ENCODE data around the gene BUD13. TPM values are rescaled to one million over a fixed set of nuclear protein-coding genes. Genes with fewer than 3 reads are reported as not detected.

Gene BUD13
- total RNA-seq, 6 experiments from 2014 or later: 9.1 to 14.3 (median 13.2) TPM

DNA sequence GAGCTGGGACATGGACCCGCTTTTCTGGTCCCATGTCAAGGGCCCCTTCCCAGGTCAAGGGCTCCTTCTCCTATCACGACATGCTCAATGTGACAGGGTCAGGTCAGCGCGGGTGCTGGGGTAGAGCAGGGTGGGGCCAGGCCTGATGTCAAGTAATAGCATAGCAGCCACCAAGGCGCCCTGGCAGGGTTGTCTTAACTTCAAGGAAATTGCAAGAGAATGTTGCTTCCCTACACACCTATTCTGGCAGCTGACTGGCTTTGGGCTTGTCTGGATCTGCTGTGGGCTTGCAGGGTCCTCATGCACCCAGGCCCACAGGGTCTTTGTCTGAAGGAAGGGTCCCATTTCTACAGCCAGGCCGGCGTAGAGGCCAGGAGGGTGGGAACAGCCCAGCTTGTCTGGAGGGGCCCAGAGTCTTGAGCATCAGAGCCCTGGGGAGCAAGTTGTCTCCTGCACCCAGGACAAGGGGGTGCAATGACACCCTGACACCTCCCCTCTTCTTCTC is 71.4 kb downstream of the BUD13 start:
- Mint-ChIP-seq H3K27ac (no peak overlapping the region), H3K4me1 (ENCODE audit: low read depth) (peaks cover 4% of the 10 kb centered on the region), H3K27me3 (ENCODE audit: insufficient read depth) (peaks cover 43% of the 10 kb centered on the region), H3K36me3 (ENCODE audit: low read depth) (no peaks in the 10 kb centered on the region), H3K4me3 (no peak overlapping the region), H3K9me3 (no peaks in the 10 kb centered on the region)
- TF ChIP-seq, protein P1, sequence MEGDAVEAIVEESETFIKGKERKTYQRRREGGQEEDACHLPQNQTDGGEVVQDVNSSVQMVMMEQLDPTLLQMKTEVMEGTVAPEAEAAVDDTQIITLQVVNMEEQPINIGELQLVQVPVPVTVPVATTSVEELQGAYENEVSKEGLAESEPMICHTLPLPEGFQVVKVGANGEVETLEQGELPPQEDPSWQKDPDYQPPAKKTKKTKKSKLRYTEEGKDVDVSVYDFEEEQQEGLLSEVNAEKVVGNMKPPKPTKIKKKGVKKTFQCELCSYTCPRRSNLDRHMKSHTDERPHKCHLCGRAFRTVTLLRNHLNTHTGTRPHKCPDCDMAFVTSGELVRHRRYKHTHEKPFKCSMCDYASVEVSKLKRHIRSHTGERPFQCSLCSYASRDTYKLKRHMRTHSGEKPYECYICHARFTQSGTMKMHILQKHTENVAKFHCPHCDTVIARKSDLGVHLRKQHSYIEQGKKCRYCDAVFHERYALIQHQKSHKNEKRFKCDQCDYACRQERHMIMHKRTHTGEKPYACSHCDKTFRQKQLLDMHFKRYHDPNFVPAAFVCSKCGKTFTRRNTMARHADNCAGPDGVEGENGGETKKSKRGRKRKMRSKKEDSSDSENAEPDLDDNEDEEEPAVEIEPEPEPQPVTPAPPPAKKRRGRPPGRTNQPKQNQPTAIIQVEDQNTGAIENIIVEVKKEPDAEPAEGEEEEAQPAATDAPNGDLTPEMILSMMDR (IDR thresholded peaks at IDR 0.05): no peak
- no peak for DNase-seq

DNA sequence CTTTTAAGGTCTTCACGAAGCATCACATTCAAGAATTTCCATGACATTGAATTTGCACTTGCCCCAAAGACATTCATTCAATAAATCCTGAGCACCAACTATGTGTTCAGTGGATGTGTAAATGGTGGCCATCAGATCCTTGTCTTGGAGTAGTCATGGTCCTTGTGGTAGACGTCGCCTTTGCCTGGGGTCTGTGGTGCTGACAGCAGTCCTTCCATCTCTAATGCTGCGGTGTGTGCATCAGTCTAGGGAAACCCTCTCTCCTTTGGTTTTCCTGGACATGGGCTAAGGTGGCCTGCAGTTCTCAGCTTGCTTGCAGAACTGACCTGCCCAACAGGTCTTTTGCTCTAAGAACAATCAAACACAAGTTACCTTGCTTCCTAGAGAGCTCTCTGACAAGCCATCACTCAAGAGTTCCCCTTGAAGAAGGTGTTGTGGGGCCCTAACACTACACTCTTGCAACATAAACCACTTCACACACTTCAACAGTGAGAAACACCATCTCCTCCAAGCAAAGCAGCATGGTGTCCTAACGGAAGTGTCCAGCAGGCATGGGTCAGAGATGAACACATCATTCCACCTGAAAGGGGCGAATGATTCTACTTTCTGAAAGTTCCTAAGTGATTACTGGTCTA is 72.1 kb downstream of the BUD13 start:
- no peak overlapping the region for H3K27ac Mint-ChIP-seq
- TF ChIP-seq, protein P1 (IDR thresholded peaks at IDR 0.05): no peak
- peaks cover 6% of the 10 kb centered on the region for H3K4me1 Mint-ChIP-seq (ENCODE audit: low read depth)
- peaks cover 42% of the 10 kb centered on the region for H3K27me3 Mint-ChIP-seq (ENCODE audit: insufficient read depth)
- H3K36me3 Mint-ChIP-seq (ENCODE audit: low read depth): no peaks in the 10 kb centered on the region
- no peak overlapping the region for H3K4me3 Mint-ChIP-seq
- no peak for DNase-seq
- H3K9me3 Mint-ChIP-seq: no peaks in the 10 kb centered on the region

Other genes with a start within 250 kb of the BUD13 start
- 10 to 100 TPM; 55.9 to 71.8 (median 64.4) TPM for gene ZPR1, start 15.0 kb upstream of the BUD13 start, total RNA-seq (2021; fragmentation: NEBNext Ultra II Directional; extraction: Animal tissue kit (Norgen Biotek cat#: 25700))
- not detected for gene APOA5, start 18.9 kb upstream of the BUD13 start, total RNA-seq (2021; fragmentation: NEBNext Ultra II Directional; extraction: Animal tissue kit (Norgen Biotek cat#: 25700))
- gene APOA4, start 50.3 kb upstream of the BUD13 start, total RNA-seq (2021; fragmentation: NEBNext Ultra II Directional; extraction: Animal tissue kit (Norgen Biotek cat#: 25700)): not detected
- gene APOC3, start 56.9 kb upstream of the BUD13 start, total RNA-seq (2021; fragmentation: NEBNext Ultra II Directional; extraction: Animal tissue kit (Norgen Biotek cat#: 25700)): not detected
- not detected for gene APOA1, start 64.6 kb upstream of the BUD13 start, total RNA-seq (2021; fragmentation: NEBNext Ultra II Directional; extraction: Animal tissue kit (Norgen Biotek cat#: 25700))